Activated T-cell treated with anti-CD3 and anti-CD28 coated beads, Interleukin-2, amount 50 U/mL, for 48 hours (primary cell): Measurements from ENCODE around the gene ANKRD33B.

ENCODE experiments used
- DNase-seq, 2 experiments: peaks; one replicate each; pipeline ENCODE4 v3.0.0-alpha.2; 2020

ANKRD33B gene

DNA sequence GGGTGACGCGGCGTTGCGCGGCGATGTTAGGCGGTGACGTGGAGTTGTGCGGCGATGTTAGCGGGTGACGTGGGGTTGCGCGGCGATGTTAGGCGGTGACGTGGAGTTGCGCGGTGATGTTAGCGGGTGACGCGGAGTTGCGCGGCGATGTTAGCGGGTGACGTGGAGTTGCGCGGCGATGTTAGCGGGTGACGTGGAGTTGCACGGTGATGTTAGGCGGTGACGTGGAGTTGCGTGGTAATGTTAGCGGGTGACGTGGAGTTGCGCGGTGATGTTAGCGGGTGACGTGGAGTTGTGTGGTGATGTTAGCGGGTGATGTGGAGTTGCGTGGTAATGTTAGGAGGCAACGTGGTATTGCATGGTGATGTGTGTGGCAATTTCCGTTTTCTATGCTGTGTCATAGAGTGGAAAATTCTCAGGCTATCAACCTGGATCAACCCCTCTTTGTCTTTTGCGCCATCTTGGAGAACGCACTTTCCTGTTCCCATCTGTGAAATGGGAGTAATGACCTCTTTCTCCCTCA, 76.0 kb downstream of the ANKRD33B start:
- DNase-seq: no peak

DNA sequence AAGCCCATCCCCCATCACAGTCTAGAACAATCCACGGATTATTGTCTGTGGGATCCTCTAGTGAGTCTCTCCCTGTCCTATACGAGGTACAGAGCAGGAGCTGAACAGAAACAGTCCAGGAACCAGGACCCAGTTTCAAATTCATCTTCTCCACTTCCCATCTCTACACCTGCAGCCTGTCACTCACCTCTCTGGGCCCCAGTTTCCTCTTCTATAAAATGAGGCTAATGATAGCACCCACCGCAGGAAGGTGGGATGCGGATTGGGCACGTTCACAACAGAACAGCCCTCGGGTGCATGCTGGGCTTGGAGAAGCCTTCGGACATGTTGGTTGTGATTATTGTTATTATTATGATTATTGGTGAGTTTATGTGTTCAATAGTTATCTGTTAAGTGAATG, 78.5 kb downstream of the ANKRD33B start:
- no peak for DNase-seq

DNA sequence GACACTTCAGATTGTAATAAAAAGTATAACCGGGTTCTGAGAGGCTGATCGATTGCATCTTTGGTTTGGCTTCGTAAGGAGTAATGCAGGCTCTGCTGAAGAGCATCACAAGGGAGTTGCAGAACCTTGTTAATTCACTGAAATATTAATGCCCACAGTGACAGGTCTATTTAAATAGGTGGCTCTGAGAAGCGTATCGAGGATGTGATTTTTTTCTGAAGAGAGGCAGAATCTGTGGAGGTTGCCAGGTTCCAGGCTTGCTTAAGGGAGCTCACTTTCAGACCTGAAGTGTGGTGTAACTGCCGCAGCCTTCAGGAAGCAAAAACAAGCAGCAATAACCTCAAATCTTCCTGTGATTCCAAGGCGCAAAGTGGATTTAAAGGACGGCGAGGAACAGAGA, 80.3 kb downstream of the ANKRD33B start:
- no peak for DNase-seq

DNA sequence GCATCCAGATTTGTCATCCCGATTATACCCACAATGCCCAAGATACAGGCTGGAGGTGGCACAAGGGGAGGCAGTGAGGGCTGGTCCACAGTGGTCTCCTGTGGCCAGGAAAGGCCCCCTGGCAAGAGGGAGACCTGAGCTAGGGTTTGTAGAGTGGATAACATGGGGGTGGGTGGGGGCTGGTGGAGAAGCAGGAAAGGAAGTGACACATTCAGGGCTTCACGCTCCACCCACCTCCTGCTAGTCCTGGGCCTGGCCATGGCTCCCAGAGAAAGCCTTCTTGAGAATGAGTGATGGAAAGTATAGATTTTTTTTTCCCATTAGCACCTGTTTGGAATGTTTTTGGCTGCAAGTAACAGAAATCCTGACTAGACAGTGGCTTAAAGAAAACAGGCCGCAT, 81.3 kb downstream of the ANKRD33B start:
- no peak for DNase-seq

DNA sequence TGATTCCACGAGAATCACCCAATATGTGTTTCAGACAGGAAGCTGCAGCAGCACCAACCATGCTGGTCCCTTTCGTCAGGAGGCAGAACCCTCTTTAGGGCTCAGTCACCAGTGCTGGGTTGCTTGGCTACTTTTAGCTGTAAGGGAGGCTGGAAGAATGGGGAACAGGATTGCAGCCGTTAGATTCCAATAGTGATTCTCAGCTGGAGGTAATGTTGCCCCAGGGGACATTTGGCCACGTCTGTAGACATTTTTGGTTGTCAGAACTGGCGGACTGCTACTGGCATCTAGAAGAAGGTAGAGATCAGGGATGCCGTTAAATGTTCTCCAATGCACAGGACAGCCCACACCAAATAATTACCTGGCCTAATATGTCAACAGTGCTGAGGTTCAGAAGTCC, 81.8 kb downstream of the ANKRD33B start:
- no peak for DNase-seq

DNA sequence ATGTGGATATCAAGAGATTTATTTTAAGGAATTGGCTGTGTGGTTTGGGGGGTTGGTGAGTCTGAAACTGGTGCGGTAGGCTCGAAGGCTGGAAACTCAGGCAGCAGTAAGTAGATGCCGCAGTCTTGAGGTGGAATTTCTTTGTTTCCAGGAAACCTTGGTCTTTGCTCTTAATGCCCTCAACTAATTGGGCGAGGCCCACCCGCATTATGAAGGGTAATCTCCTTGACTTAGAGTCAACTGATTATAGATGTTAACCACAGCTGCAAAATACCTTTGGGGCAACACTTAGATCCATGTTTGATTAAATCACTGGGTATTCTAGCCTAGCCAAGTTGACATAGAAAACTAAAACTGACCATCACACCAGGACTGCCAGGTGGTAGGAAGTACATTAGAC, 83.8 kb downstream of the ANKRD33B start:
- DNase-seq: no peak

DNA sequence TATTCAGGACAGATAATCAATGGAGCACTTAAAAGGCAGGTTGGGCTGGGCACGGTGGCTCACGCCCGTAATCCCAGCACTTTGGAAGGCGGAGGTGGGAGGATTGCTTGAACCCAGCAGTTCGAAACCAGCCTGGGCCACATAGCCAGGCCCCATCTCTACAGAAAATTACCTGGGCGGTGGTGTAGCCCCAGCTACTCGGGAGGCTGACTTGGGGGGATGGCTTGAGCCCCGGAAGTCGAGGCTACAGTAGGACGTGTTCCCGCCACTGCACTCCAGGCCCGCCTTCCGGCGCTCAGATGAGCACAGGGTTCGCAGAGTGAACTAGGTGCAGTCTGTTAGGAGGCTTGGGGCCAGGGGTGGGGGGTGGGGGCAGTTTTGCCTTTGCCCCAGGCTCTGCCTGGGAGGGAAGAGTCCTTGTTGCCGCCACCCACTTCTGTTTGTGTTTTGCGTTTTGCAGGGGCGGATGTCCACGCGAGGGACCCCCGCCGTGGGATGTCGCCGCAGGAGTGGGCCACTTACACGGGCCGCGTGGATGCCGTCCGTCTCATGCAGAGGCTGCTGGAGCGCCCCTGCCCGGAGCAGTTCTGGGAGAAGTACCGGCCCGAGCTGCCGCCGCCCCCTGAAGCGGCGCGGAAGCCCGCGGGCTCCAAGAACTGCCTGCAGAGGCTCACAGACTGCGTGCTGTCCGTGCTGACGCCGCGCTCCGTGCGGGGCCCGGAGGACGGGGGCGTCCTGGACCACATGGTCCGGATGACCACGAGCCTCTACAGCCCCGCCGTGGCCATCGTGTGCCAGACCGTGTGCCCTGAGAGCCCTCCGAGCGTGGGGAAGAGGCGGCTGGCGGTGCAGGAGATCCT, 85.2 kb downstream of the ANKRD33B start:
- DNase-seq: no peak

DNA sequence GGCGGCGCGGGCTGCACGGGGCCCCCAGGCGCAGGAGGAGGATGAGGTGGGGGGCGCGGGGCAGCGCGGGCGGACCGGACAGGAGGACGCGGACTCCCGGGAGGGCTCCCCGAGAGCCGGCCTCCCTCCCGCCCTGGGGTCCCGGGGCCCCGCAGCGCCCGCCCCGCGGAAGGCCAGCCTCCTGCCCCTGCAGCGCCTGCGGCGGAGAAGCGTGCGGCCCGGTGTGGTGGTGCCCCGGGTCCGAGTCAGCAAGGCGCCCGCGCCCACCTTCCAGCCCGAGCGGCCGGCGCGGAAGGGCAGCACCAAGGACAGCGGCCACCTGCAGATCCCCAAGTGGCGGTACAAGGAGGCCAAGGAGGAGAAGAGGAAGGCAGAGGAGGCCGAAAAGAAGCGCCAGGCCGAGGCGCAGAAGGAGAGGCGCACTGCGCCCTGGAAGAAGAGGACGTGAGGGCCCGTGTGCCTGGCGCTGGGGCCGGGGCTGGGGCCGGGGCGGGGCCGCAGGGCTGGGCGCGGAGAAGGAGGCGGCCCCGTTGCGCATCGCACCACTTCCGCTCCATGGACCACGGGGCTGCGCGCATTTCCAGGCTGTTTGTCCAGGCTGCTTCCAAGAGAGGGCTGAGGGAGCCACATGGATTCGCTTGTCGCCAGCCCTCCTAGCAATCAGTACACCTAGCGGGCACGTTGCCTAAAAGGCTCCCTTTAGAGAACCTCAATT, 86.0 kb downstream of the ANKRD33B start:
- DNase-seq: no peak

DNA sequence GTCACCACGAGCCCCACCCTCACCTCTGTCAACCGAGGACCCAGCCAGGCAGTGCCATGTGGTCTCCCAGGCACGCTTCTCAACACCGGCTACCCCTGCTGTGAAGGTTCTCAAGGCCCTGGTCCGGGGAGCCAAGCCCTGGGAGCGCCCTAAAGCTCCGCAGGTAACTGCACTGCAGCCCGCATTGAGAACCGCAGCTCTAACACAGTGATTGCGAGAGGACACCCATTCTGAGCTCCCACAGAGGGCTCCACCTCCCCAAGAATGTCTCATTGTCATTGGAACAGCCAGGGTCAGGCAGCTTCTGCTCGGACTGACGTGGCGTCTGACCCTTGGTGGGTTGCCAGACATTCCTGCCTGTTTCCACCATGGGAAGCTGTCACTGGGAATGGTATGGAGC, 88.3 kb downstream of the ANKRD33B start:
- no peak for DNase-seq

DNA sequence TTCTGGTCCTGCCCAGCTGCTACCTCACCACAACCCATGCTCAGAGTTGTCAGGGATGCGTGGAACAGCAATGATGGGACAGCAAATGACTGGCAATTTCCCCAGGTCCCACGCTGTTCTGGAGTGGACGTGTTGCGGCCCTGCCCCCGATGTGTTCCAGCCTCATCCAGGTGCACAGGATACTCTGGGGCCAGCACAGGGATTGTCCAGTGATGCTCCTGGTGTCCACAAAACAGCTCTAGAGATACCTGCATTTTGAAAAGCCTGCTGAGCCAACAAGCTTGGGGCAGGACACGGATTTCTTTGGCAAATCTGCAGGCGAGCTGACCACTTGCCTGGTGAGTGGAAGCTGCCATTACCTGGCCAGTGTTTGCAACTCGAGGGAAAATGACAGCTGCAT, 88.7 kb downstream of the ANKRD33B start:
- DNase-seq: no peak

DNA sequence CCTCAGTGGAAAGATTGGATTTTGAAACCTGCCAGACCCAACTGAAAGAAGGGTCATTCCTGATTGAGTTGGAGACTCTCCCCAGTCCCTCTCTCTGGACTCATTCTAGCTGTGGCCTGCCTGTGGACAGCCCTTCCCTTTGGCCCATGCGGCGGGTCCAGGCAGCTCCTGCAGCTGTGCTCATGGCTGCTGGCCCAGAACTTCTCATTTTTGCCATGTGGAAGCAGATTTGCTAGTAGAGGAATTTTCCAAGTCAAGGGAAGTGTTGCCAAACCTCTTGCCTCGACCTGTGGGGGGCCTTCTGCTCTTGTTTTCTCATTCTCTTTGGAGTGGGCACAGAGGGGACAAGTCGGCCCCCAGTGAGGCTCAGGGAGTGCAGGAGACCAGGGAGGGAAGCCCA, 89.2 kb downstream of the ANKRD33B start:
- no peak for DNase-seq

DNA sequence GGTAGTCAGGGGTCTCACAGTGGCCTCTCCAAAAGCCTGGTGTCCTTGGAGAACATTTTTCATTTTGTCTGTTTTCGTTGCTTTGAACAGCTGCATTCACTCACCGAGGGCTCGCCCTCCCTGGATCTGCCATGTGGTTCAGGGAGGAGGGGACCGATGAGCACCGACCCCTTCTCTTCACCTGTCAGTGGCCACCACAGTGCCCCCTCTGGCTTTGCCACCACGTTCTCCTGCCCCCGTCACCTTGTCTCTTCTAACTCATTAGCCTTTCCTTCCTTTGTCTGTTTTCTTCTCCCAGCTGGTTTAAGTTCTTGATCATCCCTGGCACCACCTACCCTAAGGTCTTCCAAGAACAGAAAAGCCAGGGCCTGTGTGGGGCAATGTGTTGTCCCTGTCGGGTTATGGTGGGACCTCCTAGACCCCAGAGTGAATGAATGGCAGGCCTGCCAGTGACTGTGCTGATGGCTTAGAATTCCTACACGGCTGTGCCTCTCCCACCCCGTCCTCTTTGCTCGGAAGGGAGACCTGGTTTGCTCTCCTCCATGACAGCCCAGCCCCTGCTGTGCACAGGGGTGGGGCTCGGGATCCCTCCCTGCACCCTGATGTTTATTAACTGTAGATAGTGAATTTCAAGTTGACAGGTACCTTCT, 90.0 kb downstream of the ANKRD33B start:
- DNase-seq: no peak

DNA sequence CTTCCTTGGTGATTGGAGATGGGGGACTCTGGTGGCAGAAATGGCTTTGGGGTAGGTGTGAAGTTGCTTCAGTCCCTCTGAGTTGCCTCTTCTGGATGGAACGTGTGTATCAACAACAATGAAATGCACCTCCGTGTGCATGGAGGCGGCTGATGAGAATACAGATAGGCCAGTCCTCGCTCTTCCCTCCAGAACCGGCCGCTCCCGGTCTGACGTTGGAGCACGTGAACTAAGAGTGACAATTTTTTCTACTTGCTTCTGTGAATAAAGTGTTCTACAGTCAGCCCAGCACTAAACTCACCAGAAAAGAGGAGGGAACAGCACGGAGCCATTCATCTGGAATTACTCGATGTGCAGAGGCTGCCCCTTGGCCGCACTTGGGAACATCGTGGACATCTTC, 90.7 kb downstream of the ANKRD33B start:
- DNase-seq: no peak

DNA sequence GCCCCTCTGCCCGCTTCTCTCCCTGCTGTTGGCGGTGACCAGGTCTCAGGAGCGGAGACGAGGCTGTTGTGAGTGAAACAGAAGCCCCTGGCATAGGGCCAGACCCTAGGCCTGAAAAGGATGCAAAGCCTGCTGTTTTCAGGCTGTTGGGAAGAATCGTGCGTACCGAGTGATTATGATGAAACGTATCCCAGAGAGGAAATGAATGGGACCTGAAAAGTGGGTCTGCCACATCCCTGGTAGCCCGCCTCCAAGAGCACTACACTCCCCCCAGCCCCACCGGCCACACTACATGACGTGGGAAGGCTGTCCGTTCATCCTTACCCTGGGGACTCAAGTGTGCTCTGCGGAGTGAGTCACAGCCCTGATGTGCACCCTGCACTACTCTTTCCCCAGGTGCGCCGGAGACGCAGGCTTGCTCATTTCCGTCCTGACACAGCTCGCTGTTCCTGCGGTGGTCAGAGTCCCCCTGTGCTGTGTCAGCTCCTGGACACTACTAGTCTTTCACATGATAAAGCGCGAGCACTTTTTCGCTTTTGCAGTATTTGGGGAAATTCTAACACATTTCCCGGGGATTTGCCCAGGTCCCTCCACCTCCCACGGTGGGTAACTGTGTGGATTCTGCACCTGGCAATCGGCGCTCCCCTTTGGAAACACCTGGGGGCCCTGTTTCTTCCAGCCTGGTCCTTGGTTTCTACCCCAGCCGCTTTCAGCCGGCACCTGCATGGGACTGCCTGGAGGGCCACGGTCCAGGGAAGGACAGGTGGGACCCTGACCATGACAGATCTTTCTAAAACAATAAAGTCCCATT, 91.5 kb downstream of the ANKRD33B start:
- DNase-seq: no peak

DNA sequence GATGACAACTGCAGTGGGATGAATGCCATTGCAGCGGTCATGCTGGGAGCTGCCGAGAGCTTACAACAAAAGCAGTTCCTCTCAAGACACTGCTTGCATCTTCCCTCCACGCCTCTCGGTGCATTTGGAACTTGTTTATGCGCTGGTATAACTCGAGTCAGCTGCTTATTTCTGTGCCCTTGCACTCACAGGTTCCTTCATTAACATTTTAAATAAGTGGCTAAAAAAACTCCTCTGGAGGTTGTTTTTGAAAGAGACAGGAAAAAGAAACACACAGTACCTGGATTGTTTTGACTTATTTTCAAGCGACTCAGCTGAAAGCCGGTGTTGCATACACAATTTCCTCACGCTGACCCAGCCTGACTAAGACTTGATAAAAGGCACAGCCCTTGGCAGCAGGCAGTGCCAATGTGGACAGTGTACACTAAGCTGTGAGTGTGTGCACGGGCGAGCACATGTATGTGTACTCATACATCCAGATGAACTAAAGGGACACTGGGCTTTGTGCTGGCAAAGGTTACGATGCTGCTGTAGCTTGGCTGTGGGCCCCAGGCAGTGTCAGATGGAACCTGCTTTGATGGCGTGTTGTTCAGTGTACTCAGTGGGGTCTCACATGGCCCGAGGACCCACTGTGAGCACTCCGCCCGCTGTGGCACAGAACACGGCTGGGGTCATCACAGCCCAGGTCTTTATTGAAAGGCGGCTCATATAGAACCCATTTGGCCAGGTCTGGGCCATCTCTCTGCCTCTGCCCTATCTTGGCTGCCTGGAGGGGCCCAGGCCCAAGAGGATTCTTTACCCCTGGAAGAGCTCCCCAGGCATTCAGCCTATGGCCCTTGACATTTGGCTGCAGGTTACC, 92.3 kb downstream of the ANKRD33B start:
- no peak for DNase-seq

DNA sequence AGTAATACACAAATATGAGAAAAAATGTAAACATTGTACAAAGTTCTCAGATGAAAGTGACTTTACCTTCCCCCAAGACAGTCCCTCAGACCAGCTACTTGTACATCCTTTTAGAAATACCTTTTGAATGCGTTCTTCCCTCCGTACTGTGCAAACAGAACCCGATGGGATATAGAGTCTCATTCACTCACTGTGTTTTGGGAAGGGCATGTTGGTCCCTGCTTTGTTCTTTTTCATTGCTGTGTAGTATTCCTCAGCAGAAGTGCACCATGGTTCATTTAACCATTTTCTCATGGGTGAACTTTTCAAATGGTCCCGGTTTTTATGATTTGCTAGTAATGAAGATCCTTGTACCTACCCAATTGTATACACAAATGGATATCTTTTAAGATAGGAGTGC, 94.4 kb downstream of the ANKRD33B start:
- DNase-seq: no peak

DNA sequence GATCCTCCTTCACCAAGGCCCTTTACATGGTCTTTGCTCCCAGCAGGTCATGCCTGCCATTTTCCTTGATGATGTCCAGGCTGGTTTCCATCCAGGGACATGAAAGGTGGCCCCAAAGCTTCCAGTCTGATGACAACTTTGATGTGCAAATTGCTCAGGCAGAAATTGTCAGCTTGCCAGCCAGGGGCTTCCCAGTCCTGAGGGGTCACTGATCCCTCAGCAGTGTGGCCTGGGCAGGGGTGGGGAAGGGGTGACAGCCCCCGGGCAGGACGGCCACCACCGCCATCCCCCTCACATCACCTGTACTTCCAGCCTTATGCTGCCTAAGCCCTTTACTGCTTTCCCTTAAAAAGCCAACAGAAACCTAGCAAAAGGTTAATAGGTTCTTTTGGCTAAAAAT, 96.3 kb downstream of the ANKRD33B start:
- DNase-seq: no peak

DNA sequence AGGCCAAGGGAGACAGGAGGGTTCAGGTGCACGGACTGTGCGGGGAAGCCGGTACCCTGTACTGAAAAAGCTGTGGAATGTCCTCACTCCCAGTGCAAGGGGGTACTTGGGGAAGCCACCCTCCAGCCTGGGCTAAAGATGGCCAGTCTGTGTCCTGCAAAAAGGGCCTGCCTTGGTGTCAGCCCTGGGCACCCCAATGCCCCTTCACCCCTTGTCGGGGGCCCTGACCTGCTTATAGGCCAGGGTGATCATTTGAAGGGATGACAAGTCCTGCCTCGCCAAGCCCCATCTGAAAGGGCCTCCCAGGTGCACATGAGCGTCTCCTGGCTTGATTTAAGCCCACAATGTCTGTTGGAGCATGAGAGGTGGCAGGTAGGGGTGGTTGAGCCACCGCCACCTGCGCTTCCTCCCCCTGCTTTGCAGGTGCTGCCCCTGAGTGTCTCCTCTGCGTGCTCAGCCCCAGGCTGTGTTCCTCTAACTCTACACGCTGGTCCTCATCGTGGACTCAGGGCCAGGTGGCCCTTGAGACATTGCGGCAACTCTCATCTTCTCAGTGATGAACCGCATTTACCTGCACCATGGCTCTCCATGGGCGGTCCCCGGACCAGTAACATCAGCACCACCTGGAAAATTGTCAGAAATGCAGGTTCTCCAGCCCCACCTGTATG, 97.0 kb downstream of the ANKRD33B start:
- no peak for DNase-seq

DNA sequence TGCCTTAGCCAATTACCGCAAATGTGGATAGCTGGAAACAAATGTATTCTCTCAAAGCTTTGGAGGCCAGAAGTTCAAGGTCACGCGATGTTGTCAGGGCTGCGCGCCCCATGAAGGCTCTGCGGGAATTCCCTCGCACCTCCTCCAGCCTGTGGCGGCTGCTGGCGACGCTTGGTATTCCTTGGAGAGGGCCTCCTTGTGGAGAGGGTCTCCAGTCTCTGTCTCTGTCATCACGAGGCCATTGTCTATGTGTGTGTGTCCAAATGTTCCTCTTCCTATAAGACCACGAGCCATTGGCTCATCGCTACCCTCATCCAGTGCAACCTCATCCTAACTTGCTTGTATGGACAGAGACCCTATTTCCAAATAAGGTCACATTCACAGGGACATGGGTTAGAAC, 97.5 kb downstream of the ANKRD33B start:
- DNase-seq: no peak

DNA sequence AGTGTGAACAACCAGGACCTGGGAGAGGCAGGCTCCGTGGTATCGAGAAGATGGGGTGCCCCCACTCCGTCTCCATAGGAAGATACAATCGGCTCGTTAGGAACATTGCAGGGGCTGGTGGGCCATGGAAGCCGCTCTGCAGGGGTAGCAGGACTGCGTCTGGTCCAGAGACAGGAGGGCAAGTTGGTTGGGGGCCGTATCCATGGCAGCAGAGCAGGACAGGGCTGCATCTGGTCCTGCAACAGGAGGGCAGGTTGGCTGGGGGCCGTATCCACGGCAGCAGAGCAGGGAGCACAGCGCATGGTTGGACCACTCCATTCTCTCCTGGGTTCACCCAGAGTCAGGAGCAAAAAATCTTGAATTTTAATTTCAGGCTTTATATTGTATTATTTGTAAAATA, 98.2 kb downstream of the ANKRD33B start:
- no peak for DNase-seq
